Sigmoid colon (tissue), 4 donors: ENCODE measurements around the gene AP1M2.

Experiments used
- EP300 ChIP-seq, 4 donors: sonication (generic); formaldehyde crosslinking; IDR thresholded peaks; one replicate each; pipeline ENCODE4 v1.6.1; 2017; ENCODE audit warnings: antibody characterized with exemption in 4 of 4
- POLR2AphosphoS5 ChIP-seq, 4 donors: sonication (generic); formaldehyde crosslinking; IDR thresholded peaks; one replicate each; pipeline ENCODE4 v1.6.1; 2017; ENCODE audit warnings: antibody characterized with exemption in 4 of 4
- TF ChIP-seq, protein P1 (sequence below), 4 experiments: fragments of 450-650 bp in 3 of 4; fragments of 200-600 bp in 1 of 4; IDR thresholded peaks; one replicate each; pipeline ENCODE4 v1.5.1; 2016 to 2019; ENCODE audit warnings: antibody characterized with exemption in 4 of 4, mild to moderate bottlenecking in 3 of 4, moderate library complexity in 2 of 4

DNA sequence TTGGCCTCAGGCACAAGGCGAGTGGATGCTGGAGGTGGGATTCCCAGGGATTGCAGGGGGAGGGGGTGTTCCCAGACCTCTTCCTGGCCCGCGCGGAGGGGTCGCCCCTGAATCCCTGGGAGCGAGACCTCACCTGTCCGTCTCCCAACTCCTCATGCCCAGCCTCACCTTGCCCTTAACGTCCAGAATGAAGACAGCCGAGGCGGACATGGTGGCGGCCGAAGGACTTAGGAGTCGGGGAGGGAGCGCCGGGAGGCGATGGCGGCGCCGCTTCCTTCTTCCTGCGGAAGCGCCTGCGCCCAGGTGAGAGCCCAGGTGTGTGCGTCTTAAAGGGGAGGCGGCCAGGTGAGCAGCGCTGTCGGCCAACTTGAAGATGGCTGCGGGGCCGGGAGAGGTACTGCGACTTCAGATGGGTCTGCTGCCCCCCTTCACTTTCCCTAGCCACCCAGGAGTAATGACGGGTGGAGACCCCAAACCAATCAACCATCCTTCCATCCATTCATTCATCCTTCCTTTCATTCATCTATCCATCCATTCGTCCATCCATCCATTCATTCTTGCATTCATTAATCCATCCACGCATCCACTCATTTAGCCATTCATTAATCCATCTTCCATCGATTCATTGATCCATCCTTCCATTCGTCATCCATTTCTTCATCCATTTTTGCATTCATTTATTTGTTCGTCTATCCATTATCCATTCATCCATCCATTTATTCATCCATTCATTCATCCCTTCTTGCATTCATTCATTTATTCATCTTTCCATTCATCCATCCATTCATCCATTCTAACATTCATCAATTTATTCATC is at the start of gene AP1M2:
- TF ChIP-seq, protein P1, sequence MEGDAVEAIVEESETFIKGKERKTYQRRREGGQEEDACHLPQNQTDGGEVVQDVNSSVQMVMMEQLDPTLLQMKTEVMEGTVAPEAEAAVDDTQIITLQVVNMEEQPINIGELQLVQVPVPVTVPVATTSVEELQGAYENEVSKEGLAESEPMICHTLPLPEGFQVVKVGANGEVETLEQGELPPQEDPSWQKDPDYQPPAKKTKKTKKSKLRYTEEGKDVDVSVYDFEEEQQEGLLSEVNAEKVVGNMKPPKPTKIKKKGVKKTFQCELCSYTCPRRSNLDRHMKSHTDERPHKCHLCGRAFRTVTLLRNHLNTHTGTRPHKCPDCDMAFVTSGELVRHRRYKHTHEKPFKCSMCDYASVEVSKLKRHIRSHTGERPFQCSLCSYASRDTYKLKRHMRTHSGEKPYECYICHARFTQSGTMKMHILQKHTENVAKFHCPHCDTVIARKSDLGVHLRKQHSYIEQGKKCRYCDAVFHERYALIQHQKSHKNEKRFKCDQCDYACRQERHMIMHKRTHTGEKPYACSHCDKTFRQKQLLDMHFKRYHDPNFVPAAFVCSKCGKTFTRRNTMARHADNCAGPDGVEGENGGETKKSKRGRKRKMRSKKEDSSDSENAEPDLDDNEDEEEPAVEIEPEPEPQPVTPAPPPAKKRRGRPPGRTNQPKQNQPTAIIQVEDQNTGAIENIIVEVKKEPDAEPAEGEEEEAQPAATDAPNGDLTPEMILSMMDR (IDR thresholded peaks at IDR 0.05) = no peak
- no peak for TF ChIP-seq POLR2AphosphoS5 (IDR thresholded peaks at IDR 0.05)
- no peak for TF ChIP-seq EP300 (IDR thresholded peaks at IDR 0.05)
